IMR-90 (cell line): ENCODE results near the gene FXYD1. TPM values are rescaled to one million over a fixed set of nuclear protein-coding genes. Genes with fewer than 3 reads are reported as not detected.

Experiments used
- ATAC-seq: fragments of 200-7000 bp; cut with Tn5 transposase; 2 replicates; pipeline ENCODE4 v1.9.1; 2020; ENCODE audit warnings: low read depth, mild to moderate bottlenecking, moderate library complexity
- BruUV-seq: library from RNA; stranded (reverse); fragments of 400-500 nt; replicated peaks from 2 replicates; lab custom pipeline; 2021; lab: Mats Ljungman, UMichigan
- CTCF ChIA-PET: fragments of 300-600 bp; formaldehyde crosslinking; extraction: SDS; loops from one replicate; lab custom pipeline; 2021; ENCODE audit warnings: antibody characterized with exemption; lab: Yijun Ruan, JAX
- POLR2A ChIA-PET: fragments of 300-600 bp; sonication (Branson Sonifier 250); formaldehyde crosslinking; loops from one replicate; lab custom pipeline; 2022; ENCODE audit warnings: antibody characterized with exemption; ENCODE audit not compliant: unreplicated experiment; lab: Charles Lee
- DNase-seq: peaks from one replicate; pipeline ENCODE4 v3.0.0; 2013
- H2AFZ ChIP-seq: replicated peaks from 2 replicates; pipeline ENCODE3; 2013; ENCODE audit warnings: low read length, mild to moderate bottlenecking; ENCODE audit not compliant: poor library complexity
- H2AK5ac ChIP-seq: 2 replicates; pipeline ENCODE4 v1.6.1; 2013; ENCODE audit warnings: low read depth, low read length, inconsistent platforms
- H2AK9ac ChIP-seq: replicated peaks from 2 replicates; pipeline ENCODE3; 2013; ENCODE audit warnings: mild to moderate bottlenecking, low read depth, low read length, moderate library complexity; ENCODE audit not compliant: poor library complexity
- H2BK120ac ChIP-seq: 2 replicates; pipeline ENCODE4 v1.6.1; 2013; ENCODE audit warnings: low read depth, low read length, inconsistent platforms
- H2BK15ac ChIP-seq: 3 replicates; pipeline ENCODE4 v1.6.1; 2013; ENCODE audit warnings: low read depth, low read length, inconsistent platforms
- H2BK20ac ChIP-seq: 2 replicates; pipeline ENCODE4 v1.6.1; 2013; ENCODE audit warnings: low read depth, mild to moderate bottlenecking, inconsistent platforms, low read length, moderate library complexity
- H2BK5ac ChIP-seq: 2 replicates; pipeline ENCODE4 v1.6.1; 2013; ENCODE audit warnings: mild to moderate bottlenecking, low read depth, low read length, inconsistent platforms; ENCODE audit not compliant: poor library complexity, severe bottlenecking
- H3K14ac ChIP-seq: replicated peaks from 2 replicates; pipeline ENCODE4 v1.6.1; 2013; ENCODE audit warnings: low read depth, low read length, inconsistent platforms
- H3K18ac ChIP-seq: 2 replicates; pipeline ENCODE4 v1.6.1; 2013; ENCODE audit warnings: low read depth, low read length, control low read depth
- H3K23ac ChIP-seq: 2 replicates; pipeline ENCODE4 v1.6.1; 2013; ENCODE audit warnings: low read depth, low read length, inconsistent platforms
- H3K27ac ChIP-seq: 2 replicates; pipeline ENCODE4 v1.5.1; 2013; ENCODE audit warnings: mild to moderate bottlenecking, control low read depth, low read length; ENCODE audit not compliant: insufficient read depth
- H3K27me3 ChIP-seq: 2 replicates; pipeline ENCODE4 v1.6.1; 2013; ENCODE audit warnings: low read length; ENCODE audit not compliant: control insufficient read depth, insufficient read depth
- H3K36me3 ChIP-seq: 2 replicates; pipeline ENCODE4 v1.6.1; 2013; ENCODE audit warnings: low read length, mixed read lengths; ENCODE audit not compliant: control insufficient read depth, insufficient read depth
- H3K4ac ChIP-seq: 2 replicates; pipeline ENCODE4 v1.6.1; 2013; ENCODE audit warnings: low read depth, low read length, inconsistent platforms
- H3K4me1 ChIP-seq: 2 replicates; pipeline ENCODE4 v1.6.1; 2013; ENCODE audit warnings: low read length, mixed read lengths; ENCODE audit not compliant: control insufficient read depth, insufficient read depth
- H3K4me2 ChIP-seq: 2 replicates; pipeline ENCODE4 v1.6.1; 2013; ENCODE audit warnings: low read depth, mild to moderate bottlenecking, control low read depth, low read length, moderate library complexity
- H3K4me3 ChIP-seq: 2 replicates; pipeline ENCODE4 v1.5.1; 2013; ENCODE audit warnings: low read depth, mild to moderate bottlenecking, control low read depth, low read length, moderate library complexity; ENCODE audit not compliant: insufficient read depth
- H3K56ac ChIP-seq: 2 replicates; pipeline ENCODE4 v1.6.1; 2013; ENCODE audit warnings: low read length, inconsistent platforms; ENCODE audit not compliant: insufficient read depth; ENCODE audit errors: extremely low read depth
- H3K79me1 ChIP-seq, 2 experiments: 2 replicates each; pipeline ENCODE4 v1.6.1; 2013; ENCODE audit warnings: low read length in 2 of 2, inconsistent platforms in 1 of 2, low read depth in 1 of 2
- H3K9ac ChIP-seq: 2 replicates; pipeline ENCODE4 v1.6.1; 2013; ENCODE audit warnings: low read depth, low read length, control low read depth
- H3K9me1 ChIP-seq: 2 replicates; pipeline ENCODE4 v1.6.1; 2013; ENCODE audit warnings: low read length, inconsistent platforms; ENCODE audit not compliant: insufficient read depth
- H3K9me3 ChIP-seq: 2 replicates; pipeline ENCODE4 v1.6.1; 2013; ENCODE audit warnings: low read length; ENCODE audit not compliant: control insufficient read depth, insufficient read depth
- H4K20me1 ChIP-seq: 2 replicates; pipeline ENCODE4 v1.6.1; 2013; ENCODE audit warnings: low read length, inconsistent platforms; ENCODE audit not compliant: insufficient read depth
- H4K5ac ChIP-seq: 2 replicates; pipeline ENCODE4 v1.6.1; 2013; ENCODE audit warnings: mild to moderate bottlenecking, low read depth, low read length, control low read depth
- H4K8ac ChIP-seq, 2 experiments: 2 replicates each; pipeline ENCODE4 v1.6.1; 2013; ENCODE audit warnings: low read depth in 2 of 2, low read length in 2 of 2, control low read depth in 1 of 2, inconsistent platforms in 1 of 2
- H4K91ac ChIP-seq: 2 replicates; pipeline ENCODE4 v1.6.1; 2013; ENCODE audit warnings: low read depth, low read length, inconsistent platforms; ENCODE audit not compliant: insufficient read depth
- BHLHE40 ChIP-seq: fragments of 150-350 bp; IDR thresholded peaks from 2 replicates; pipeline ENCODE4 v1.6.1; 2016; ENCODE audit warnings: mild to moderate bottlenecking, low read depth, low read length
- CHD1 ChIP-seq: IDR thresholded peaks from 2 replicates; pipeline ENCODE4 v1.6.1; 2012; ENCODE audit warnings: low read depth, low read length, improper control_type of control experiment
- MAZ ChIP-seq: IDR thresholded peaks from 2 replicates; pipeline ENCODE4 v1.6.1; 2012; ENCODE audit warnings: low read depth, mild to moderate bottlenecking, low read length, improper control_type of control experiment, moderate library complexity, borderline replicate concordance
- MXI1 ChIP-seq: IDR thresholded peaks from 2 replicates; pipeline ENCODE4 v1.6.1; 2012; ENCODE audit warnings: low read depth, mild to moderate bottlenecking, low read length, moderate library complexity, borderline replicate concordance
- POLR2A ChIP-seq: IDR thresholded peaks from 2 replicates; pipeline ENCODE4 v1.6.1; 2012; ENCODE audit warnings: mild to moderate bottlenecking, low read depth, low read length
- RFX5 ChIP-seq: IDR thresholded peaks from 2 replicates; pipeline ENCODE4 v1.8.0; 2012; ENCODE audit warnings: low read depth, mild to moderate bottlenecking, low read length, moderate library complexity
- SMC3 ChIP-seq: fragments of 150-350 bp; IDR thresholded peaks from 2 replicates; pipeline ENCODE4 v1.6.1; 2016; ENCODE audit warnings: low read depth, mild to moderate bottlenecking, antibody characterized with exemption, low read length, moderate library complexity
- WGBS, 2 experiments: methylation state at CpG; one replicate each; pipeline versions ENCODE4 v1.1.5 to v1.1.7; 2013; ENCODE audit warnings: missing lambda C conversion rate in 2 of 2; ENCODE audit not compliant: insufficient read length in 1 of 2; ENCODE audit errors: extremely low coverage in 2 of 2; 5-methylcytosine and 5-hydroxymethylcytosine counted together
- dilution Hi-C: fragments of 300-500 bp; cut with HindIII; formaldehyde crosslinking; loops from one replicate; pipeline ENCODE4 v1.14.3; 2018; ENCODE audit warnings: low sequenced_read_pairs; ENCODE audit not compliant: unreplicated experiment
- in situ Hi-C: fragments of 300-500 bp; cut with MboI; formaldehyde crosslinking; loops from 3 replicates; pipeline ENCODE4 v1.14.3; 2019; ENCODE audit warnings: low sequenced_read_pairs, inconsistent platforms, mixed read lengths
- intact Hi-C: fragments of 100-400 bp; cut with micrococcal nuclease; formaldehyde crosslinking; loops from 2 replicates; pipeline ENCODE4 v1.10.0; 2022
- polyA plus RNA-seq, 3 experiments: library from polyadenylated mRNA; depleted of rRNA; stranded (reverse); fragments of >200 nt; gene quantifications; 2 replicates each; pipeline ENCODE4 v1.2.3, GENCODE V29; 2012; ENCODE audit warnings: low replicate concordance in 1 of 3
- total RNA-seq: library from RNA; depleted of rRNA; stranded (reverse); fragments of >200 nt; gene quantifications from 2 replicates; pipeline ENCODE4 v1.2.3, GENCODE V29; 2012
- TF ChIP-seq, protein P1 (sequence below): conservative IDR thresholded peaks from 2 replicates; pipeline ENCODE4 v1.5.1; 2012; ENCODE audit warnings: mild to moderate bottlenecking, low read depth, low read length, improper control_type of control experiment
- TF ChIP-seq, protein P2 (sequence below): fragments of 150-350 bp; IDR thresholded peaks from 2 replicates; pipeline ENCODE4 v1.6.1; 2017; ENCODE audit warnings: mild to moderate bottlenecking, antibody characterized with exemption, low read length, low read depth

The FXYD1 gene
- total and polyA plus RNA-seq, 2 of the 4 experiments (the other 2 are of a cell fraction): 0.18 to 3.9 TPM

DNA sequence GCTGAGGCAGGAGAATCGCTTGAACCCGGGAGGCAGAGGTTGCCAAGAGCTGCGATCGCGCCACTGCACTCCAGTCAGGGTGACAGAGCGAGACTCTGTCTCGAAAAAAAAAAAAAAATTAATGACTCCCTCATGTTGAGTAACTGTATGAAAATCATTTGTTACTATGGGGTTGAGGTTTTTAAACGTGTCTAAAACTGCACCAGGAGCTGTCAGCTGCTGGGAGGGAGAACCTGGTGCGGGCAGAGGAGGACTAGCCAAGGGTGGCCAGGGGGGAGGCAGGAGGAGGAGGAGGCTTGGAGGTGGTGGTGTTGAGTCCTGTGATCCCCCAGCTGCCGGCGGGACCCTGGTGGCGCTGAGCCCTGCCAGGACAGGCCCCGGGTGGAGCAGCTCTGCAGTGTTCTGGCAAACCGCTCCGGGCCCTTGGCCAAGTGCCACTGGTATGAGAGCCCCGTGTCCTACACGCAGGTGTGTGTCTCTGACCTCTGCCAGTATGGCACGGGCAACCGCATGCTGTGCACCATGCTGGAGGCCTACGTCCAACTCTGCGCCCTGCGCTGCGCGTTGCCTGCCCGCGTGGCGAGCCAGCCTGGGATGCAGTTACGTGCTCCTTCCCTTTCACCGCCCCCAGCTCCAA lies 40.1 kb upstream of the FXYD1 start:
- BruUV-seq: no TSS peak
- H2BK5ac ChIP-seq: no peak overlapping the region

More for the DNA sequence above, 40.1 kb upstream of the FXYD1 start:
- no peak overlapping the region for H3K4ac ChIP-seq
- dilution Hi-C loops (no loop called here), intact Hi-C loops (no loop called here), in situ Hi-C loops (no loop called here)
- no peak overlapping the region for H3K27ac ChIP-seq
- no peaks in the 10 kb centered on the region for H3K9me3 ChIP-seq
- 84% methylated on average over 23 of the region's 29 CpGs; no CpG with 5 or more reads in 1 of the 2 experiments for WGBS, 2 experiments
- no peaks in the 10 kb centered on the region for H3K4me1 ChIP-seq
- no peak overlapping the region for H3K18ac ChIP-seq
- no peak overlapping the region for H2BK20ac ChIP-seq
- no peak overlapping the region for H2AFZ ChIP-seq
- peaks cover 3% of the 10 kb centered on the region; the same call in 1 of the 2 replicates for H3K27me3 ChIP-seq
- no peak overlapping the region for H4K5ac ChIP-seq
- no peak overlapping the region for H3K14ac ChIP-seq
- TF ChIP-seq MAZ: no peak
- TF ChIP-seq, protein P1, sequence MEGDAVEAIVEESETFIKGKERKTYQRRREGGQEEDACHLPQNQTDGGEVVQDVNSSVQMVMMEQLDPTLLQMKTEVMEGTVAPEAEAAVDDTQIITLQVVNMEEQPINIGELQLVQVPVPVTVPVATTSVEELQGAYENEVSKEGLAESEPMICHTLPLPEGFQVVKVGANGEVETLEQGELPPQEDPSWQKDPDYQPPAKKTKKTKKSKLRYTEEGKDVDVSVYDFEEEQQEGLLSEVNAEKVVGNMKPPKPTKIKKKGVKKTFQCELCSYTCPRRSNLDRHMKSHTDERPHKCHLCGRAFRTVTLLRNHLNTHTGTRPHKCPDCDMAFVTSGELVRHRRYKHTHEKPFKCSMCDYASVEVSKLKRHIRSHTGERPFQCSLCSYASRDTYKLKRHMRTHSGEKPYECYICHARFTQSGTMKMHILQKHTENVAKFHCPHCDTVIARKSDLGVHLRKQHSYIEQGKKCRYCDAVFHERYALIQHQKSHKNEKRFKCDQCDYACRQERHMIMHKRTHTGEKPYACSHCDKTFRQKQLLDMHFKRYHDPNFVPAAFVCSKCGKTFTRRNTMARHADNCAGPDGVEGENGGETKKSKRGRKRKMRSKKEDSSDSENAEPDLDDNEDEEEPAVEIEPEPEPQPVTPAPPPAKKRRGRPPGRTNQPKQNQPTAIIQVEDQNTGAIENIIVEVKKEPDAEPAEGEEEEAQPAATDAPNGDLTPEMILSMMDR: no peak
- no peak for TF ChIP-seq CHD1
- no peak for TF ChIP-seq MXI1
- no peak for TF ChIP-seq SMC3
- no peak for TF ChIP-seq RFX5
- TF ChIP-seq, protein P2, sequence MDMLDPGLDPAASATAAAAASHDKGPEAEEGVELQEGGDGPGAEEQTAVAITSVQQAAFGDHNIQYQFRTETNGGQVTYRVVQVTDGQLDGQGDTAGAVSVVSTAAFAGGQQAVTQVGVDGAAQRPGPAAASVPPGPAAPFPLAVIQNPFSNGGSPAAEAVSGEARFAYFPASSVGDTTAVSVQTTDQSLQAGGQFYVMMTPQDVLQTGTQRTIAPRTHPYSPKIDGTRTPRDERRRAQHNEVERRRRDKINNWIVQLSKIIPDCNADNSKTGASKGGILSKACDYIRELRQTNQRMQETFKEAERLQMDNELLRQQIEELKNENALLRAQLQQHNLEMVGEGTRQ: no peak
- TF ChIP-seq POLR2A: no peak
- TF ChIP-seq BHLHE40: no peak
- no peak overlapping the region for H4K91ac ChIP-seq
- no peak overlapping the region for H3K56ac ChIP-seq
- no peak overlapping the region for H3K9ac ChIP-seq
- no peak overlapping the region for H2BK15ac ChIP-seq
- H2AK9ac ChIP-seq: no peak overlapping the region
- H3K4me2 ChIP-seq: no peak overlapping the region
- no peak overlapping the region for H4K8ac ChIP-seq
- no peaks in the 10 kb centered on the region for H3K36me3 ChIP-seq
- DNase-seq (no peak), ATAC-seq (no peak)
- no peak overlapping the region for H3K4me3 ChIP-seq
- no peaks in the 10 kb centered on the region for H3K79me1 ChIP-seq
- H4K20me1 ChIP-seq: no peaks in the 10 kb centered on the region
- no peak overlapping the region for H2BK120ac ChIP-seq
- ChIA-PET CTCF (interaction anchor here (0.6 to 1.8 kb wide), 2 partner anchors 31 to 1985 kb away, joined by 8 read pairs; no protein-coding TSS in a partner anchor), POLR2A (no interaction called here)
- H3K23ac ChIP-seq: no peak overlapping the region
- H2AK5ac ChIP-seq: no peak overlapping the region
- no peaks in the 10 kb centered on the region for H3K9me1 ChIP-seq
